ENCODE results near the gene CA10.

The CA10 gene

GRCh38 chr17:51630101-51630671 is 528.3 kb downstream of the CA10 start:
- no peak for DNase-seq

- DNase-seq = no peak
Observed at GRCh38 chr17:51629232-51629631, 529.3 kb downstream of the CA10 start.

GRCh38 chr17:51627779-51628178 is 530.7 kb downstream of the CA10 start:
- no peak for DNase-seq

- DNase-seq = no peak
Observed at GRCh38 chr17:51618476-51618875, 540.0 kb downstream of the CA10 start.

- no peak for DNase-seq
Observed at GRCh38 chr17:51617986-51618385, 540.5 kb downstream of the CA10 start.

- DNase-seq = no peak
Observed at GRCh38 chr17:51613255-51613654, 545.3 kb downstream of the CA10 start.

- DNase-seq = no peak
Observed at GRCh38 chr17:51612692-51613091, 545.8 kb downstream of the CA10 start.

GRCh38 chr17:51611585-51611984 is 546.9 kb downstream of the CA10 start:
- DNase-seq = no peak

GRCh38 chr17:51610834-51611233 is 547.7 kb downstream of the CA10 start:
- no peak for DNase-seq

GRCh38 chr17:51610155-51610554 is 548.4 kb downstream of the CA10 start:
- DNase-seq = no peak

- no peak for DNase-seq
Observed at GRCh38 chr17:51608251-51608933, 550.1 kb downstream of the CA10 start.

- no peak for DNase-seq
Observed at GRCh38 chr17:51607512-51607911, 551.0 kb downstream of the CA10 start.

- no peak for DNase-seq
Observed at GRCh38 chr17:51604299-51605020, 554.1 kb downstream of the CA10 start.

- DNase-seq = no peak
Observed at GRCh38 chr17:51601622-51602261, 556.8 kb downstream of the CA10 start.

GRCh38 chr17:51598824-51599223 is 559.7 kb downstream of the CA10 start:
- no peak for DNase-seq

GRCh38 chr17:51597345-51597744 is 561.2 kb downstream of the CA10 start:
- DNase-seq = no peak

- DNase-seq = no peak
Observed at GRCh38 chr17:51595826-51596398, 562.6 kb downstream of the CA10 start.

- DNase-seq = no peak
Observed at GRCh38 chr17:51590071-51590656, 568.4 kb downstream of the CA10 start.

GRCh38 chr17:51588063-51588462 is 570.5 kb downstream of the CA10 start:
- DNase-seq = no peak

GRCh38 chr17:51587516-51587915 is 571.0 kb downstream of the CA10 start:
- no peak for DNase-seq

GRCh38 chr17:51585514-51586104 is 572.9 kb downstream of the CA10 start:
- DNase-seq = no peak

- DNase-seq = no peak
Observed at GRCh38 chr17:51580869-51581268, 577.6 kb downstream of the CA10 start.
